SU-DHL-6 (cell line): ENCODE measurements around the gene FCRL2.
A peak's percentile ranks its signal among the peaks of the same experiment; 100 is the strongest.

ENCODE experiments used
- H2AFZ ChIP-seq: fragments of 200-600 bp; sonication (generic); 2 replicates; pipeline ENCODE4 v1.6.1; 2014; ENCODE audit warnings: low read depth, mild to moderate bottlenecking, moderate library complexity, mixed read lengths, antibody characterized with exemption, low read length; ENCODE audit not compliant: severe bottlenecking
- H3F3A ChIP-seq: fragments of 200-600 bp; shearing (Covaris generic); 2 replicates; pipeline ENCODE4 v1.6.0; 2016; ENCODE audit warnings: antibody characterized with exemption, mild to moderate bottlenecking; ENCODE audit not compliant: insufficient read depth
- H3K27ac ChIP-seq: fragments of 200-600 bp; sonication (generic); 2 replicates; pipeline ENCODE4 v1.5.1; 2016; ENCODE audit warnings: low read depth, mild to moderate bottlenecking, low read length, moderate library complexity, mixed read lengths
- H3K27me3 ChIP-seq: fragments of 200-600 bp; sonication (generic), shearing (Covaris generic); 2 replicates; pipeline ENCODE4 v1.6.0; 2014; ENCODE audit warnings: mild to moderate bottlenecking, low read length
- H3K36me3 ChIP-seq: fragments of 200-600 bp; sonication (generic); 2 replicates; pipeline ENCODE4 v1.6.1; 2014; ENCODE audit warnings: mild to moderate bottlenecking, low read length, mixed read lengths
- H3K4me2 ChIP-seq: fragments of 300-600, 200-600 bp; shearing (Covaris generic), sonication (generic); 2 replicates; pipeline ENCODE4 v1.6.0; 2014; ENCODE audit warnings: low read length, low read depth, mild to moderate bottlenecking; ENCODE audit not compliant: poor library complexity, severe bottlenecking
- H3K4me3 ChIP-seq: fragments of 200-600 bp; sonication (generic); 2 replicates; pipeline ENCODE4 v1.5.1; 2014; ENCODE audit warnings: antibody characterized with exemption, low read length, mild to moderate bottlenecking, mixed read lengths; ENCODE audit not compliant: insufficient read depth, poor library complexity, severe bottlenecking
- H3K79me2 ChIP-seq: fragments of 200-600 bp; sonication (generic); 2 replicates; pipeline ENCODE4 v1.6.1; 2014; ENCODE audit warnings: mild to moderate bottlenecking, low read length, moderate library complexity; ENCODE audit not compliant: insufficient read depth
- H3K9ac ChIP-seq: fragments of 200-600 bp; sonication (generic); 2 replicates; pipeline ENCODE4 v1.7.0; 2014; ENCODE audit warnings: mild to moderate bottlenecking, low read length
- H3K9me2 ChIP-seq: fragments of 200-600 bp; sonication (generic); replicated peaks from 2 replicates; pipeline ENCODE4 v1.6.1; 2014; ENCODE audit warnings: low read length; ENCODE audit not compliant: insufficient read depth
- H3K9me3 ChIP-seq: fragments of 200-600 bp; sonication (generic); 2 replicates; pipeline ENCODE4 v1.6.1; 2014; ENCODE audit warnings: low read length, mixed read lengths; ENCODE audit not compliant: insufficient read depth
- H4K20me1 ChIP-seq: fragments of 200-600 bp; sonication (generic); 2 replicates; pipeline ENCODE4 v1.6.1; 2014; ENCODE audit warnings: low read depth, mild to moderate bottlenecking, antibody characterized with exemption, low read length, moderate library complexity, mixed read lengths
- CTCF ChIP-seq: fragments of 200-600 bp; sonication (generic); IDR thresholded peaks from one replicate; pipeline ENCODE4 v1.5.1; 2017; ENCODE audit warnings: antibody characterized with exemption, mild to moderate bottlenecking, low read length, moderate library complexity; ENCODE audit not compliant: insufficient read depth, poor library complexity, severe bottlenecking
- EZH2phosphoT487 ChIP-seq: fragments of 200-600 bp; sonication (generic), shearing (Covaris generic); conservative IDR thresholded peaks from 2 replicates; pipeline ENCODE4 v1.6.1; 2018; ENCODE audit warnings: mild to moderate bottlenecking, antibody characterized with exemption, low read length, moderate library complexity, mixed read lengths

Gene FCRL2

GRCh38 chr1:157819215-157819614, 42.3 kb upstream of the FCRL2 start:
- Histone ChIP-seq H3K4me3 (peak overlapping the region; percentile 61), H3K27me3 (no peaks in the 10 kb centered on the region), H3F3A (peaks cover 37% of the 10 kb centered on the region), H3K9me2 (no peaks in the 10 kb centered on the region), H3K4me2 (peak overlapping the region; percentile 78), H3K79me2 (peaks cover 53% of the 10 kb centered on the region), H3K36me3 (peaks cover 10% of the 10 kb centered on the region), H2AFZ (no peak overlapping the region), H3K9ac (peak overlapping the region; percentile 67), H3K9me3 (peaks cover under 1% of the 10 kb centered on the region; the same call in 1 of the 2 replicates), H4K20me1 (no peaks in the 10 kb centered on the region), H3K27ac (peak overlapping the region; percentile 86)
- TF ChIP-seq EZH2phosphoT487 (no peak), CTCF (no peak)

- Histone ChIP-seq H3K4me3 (no peak overlapping the region), H3K27me3 (no peaks in the 10 kb centered on the region), H2AFZ (no peak overlapping the region), H4K20me1 (no peaks in the 10 kb centered on the region), H3K9me3 (peaks cover 12% of the 10 kb centered on the region; the same call in 1 of the 2 replicates), H3K4me2 (no peak overlapping the region), H3K27ac (peak overlapping the region; percentile 86; the same call in 1 of the 2 replicates), H3K9ac (no peak overlapping the region), H3K36me3 (peaks cover 31% of the 10 kb centered on the region), H3K79me2 (peaks cover 95% of the 10 kb centered on the region), H3K9me2 (no peaks in the 10 kb centered on the region), H3F3A (peaks cover 40% of the 10 kb centered on the region)
- TF ChIP-seq EZH2phosphoT487 = no peak
- no peak for TF ChIP-seq CTCF
These were observed 36.3 kb upstream of the FCRL2 start for GRCh38 chr1:157813269-157813668.

GRCh38 chr1:157806431-157807149, 29.7 kb upstream of the FCRL2 start:
- peak overlapping the region; percentile 96 for H3K27ac ChIP-seq
- TF ChIP-seq CTCF = no peak
- TF ChIP-seq EZH2phosphoT487 = no peak
- no peaks in the 10 kb centered on the region for H3K27me3 ChIP-seq
- no peaks in the 10 kb centered on the region for H4K20me1 ChIP-seq
- H3K9me2 ChIP-seq = no peaks in the 10 kb centered on the region
- H3K4me3 ChIP-seq = peak overlapping the region; percentile 32
- H3K79me2 ChIP-seq = peaks cover 50% of the 10 kb centered on the region
- peak overlapping the region; percentile 77 for H3K4me2 ChIP-seq
- peaks cover 6% of the 10 kb centered on the region for H3K36me3 ChIP-seq
- no peak overlapping the region for H2AFZ ChIP-seq
- no peaks in the 10 kb centered on the region for H3K9me3 ChIP-seq
- H3K9ac ChIP-seq = peak overlapping the region; percentile 57
- H3F3A ChIP-seq = peaks cover 49% of the 10 kb centered on the region
